ENCODE measurements around the gene ZNF181.

DNA sequence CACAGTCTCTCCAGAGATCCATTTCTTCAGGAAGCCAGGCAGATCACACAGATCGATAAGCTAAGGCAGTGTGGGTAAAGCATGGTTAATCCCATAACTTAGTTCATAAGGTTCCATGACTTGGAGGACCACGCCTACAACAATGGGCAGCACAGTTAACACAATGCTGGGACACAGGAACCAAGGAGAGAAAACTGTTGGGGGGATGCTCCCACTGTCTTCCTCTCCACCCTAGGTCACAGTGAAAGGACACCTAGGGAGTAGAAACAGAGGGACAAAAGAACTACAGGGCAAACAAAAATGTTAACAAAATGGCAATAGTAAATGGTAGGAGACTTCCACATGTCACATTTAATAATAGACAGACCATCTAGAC lies 20.8 kb upstream of the ZNF181 start:
- TF ChIP-seq, protein P1, sequence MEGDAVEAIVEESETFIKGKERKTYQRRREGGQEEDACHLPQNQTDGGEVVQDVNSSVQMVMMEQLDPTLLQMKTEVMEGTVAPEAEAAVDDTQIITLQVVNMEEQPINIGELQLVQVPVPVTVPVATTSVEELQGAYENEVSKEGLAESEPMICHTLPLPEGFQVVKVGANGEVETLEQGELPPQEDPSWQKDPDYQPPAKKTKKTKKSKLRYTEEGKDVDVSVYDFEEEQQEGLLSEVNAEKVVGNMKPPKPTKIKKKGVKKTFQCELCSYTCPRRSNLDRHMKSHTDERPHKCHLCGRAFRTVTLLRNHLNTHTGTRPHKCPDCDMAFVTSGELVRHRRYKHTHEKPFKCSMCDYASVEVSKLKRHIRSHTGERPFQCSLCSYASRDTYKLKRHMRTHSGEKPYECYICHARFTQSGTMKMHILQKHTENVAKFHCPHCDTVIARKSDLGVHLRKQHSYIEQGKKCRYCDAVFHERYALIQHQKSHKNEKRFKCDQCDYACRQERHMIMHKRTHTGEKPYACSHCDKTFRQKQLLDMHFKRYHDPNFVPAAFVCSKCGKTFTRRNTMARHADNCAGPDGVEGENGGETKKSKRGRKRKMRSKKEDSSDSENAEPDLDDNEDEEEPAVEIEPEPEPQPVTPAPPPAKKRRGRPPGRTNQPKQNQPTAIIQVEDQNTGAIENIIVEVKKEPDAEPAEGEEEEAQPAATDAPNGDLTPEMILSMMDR (conservative IDR thresholded peaks at IDR 0.05; ENCODE audit: low read depth, low read length) = no peak
- no peak for TF ChIP-seq EZH2 (IDR thresholded peaks at IDR 0.05; ENCODE audit: borderline replicate concordance, low read depth, low read length, poor library complexity, severe bottlenecking)
